ENCODE data around the gene ARHGEF33.

ARHGEF33 gene

DNA sequence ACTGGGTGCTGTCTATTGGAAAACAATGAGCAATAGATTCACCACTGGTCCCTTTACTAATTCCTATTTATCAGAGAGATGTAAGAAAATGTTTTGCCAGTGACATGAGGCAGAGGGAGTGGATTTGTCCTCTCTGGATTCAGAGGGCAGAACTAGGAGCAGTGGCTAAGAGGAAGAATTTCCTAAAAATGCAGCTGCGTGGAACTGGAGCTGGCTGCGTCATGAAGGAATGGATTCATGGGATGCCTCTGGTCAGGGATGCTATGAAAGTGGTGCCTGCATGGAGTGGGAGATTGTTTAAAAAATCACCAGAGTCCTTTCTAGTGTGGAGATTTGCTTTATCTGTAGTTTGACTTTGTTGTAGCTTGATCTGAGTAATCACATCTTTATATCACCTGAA is 78.3 kb downstream of the ARHGEF33 start:
- TF ChIP-seq, protein P1, sequence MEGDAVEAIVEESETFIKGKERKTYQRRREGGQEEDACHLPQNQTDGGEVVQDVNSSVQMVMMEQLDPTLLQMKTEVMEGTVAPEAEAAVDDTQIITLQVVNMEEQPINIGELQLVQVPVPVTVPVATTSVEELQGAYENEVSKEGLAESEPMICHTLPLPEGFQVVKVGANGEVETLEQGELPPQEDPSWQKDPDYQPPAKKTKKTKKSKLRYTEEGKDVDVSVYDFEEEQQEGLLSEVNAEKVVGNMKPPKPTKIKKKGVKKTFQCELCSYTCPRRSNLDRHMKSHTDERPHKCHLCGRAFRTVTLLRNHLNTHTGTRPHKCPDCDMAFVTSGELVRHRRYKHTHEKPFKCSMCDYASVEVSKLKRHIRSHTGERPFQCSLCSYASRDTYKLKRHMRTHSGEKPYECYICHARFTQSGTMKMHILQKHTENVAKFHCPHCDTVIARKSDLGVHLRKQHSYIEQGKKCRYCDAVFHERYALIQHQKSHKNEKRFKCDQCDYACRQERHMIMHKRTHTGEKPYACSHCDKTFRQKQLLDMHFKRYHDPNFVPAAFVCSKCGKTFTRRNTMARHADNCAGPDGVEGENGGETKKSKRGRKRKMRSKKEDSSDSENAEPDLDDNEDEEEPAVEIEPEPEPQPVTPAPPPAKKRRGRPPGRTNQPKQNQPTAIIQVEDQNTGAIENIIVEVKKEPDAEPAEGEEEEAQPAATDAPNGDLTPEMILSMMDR (IDR thresholded peaks at IDR 0.05; ENCODE audit: low read depth, low read length), result no peak
- DNase-seq, result no peak

DNA sequence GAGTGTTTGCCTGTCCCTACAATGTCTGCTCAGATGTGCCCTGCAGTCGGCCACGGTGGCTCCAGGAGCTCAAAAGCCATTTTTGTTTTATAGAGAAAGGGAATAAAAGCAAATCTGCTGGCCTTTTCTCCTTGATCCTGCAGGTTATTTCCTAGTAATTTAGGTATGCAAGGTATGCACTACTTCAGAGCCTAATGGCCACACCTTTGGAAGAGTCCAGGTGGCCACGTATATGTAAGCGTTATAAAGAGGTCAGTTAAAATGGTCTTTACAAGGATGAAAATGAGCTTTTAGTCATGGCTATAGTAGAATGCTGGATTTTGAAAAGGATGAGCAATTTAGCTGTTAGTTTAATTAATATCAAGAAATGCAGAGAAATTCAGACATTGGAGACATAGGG is 81.7 kb downstream of the ARHGEF33 start:
- no peaks in the 10 kb centered on the region for H3K27me3 ChIP-seq
- no peaks in the 10 kb centered on the region for H3K36me3 ChIP-seq
- no peaks in the 10 kb centered on the region for H3K4me1 ChIP-seq
- TF ChIP-seq, protein P1 (IDR thresholded peaks at IDR 0.05; ENCODE audit: low read depth, low read length), result no peak
- no peaks in the 10 kb centered on the region for H3K9me3 ChIP-seq
- H3K4me3 ChIP-seq (ENCODE audit: low read depth, low read length), result no peak overlapping the region
- DNase-seq, result no peak

More for the DNA sequence above, 78.3 kb downstream of the ARHGEF33 start:
- Histone ChIP-seq H3K9me3 (no peaks in the 10 kb centered on the region), H3K27me3 (no peaks in the 10 kb centered on the region), H3K4me3 (ENCODE audit: low read depth, low read length) (no peak overlapping the region), H3K4me1 (no peaks in the 10 kb centered on the region), H3K36me3 (no peaks in the 10 kb centered on the region)

DNA sequence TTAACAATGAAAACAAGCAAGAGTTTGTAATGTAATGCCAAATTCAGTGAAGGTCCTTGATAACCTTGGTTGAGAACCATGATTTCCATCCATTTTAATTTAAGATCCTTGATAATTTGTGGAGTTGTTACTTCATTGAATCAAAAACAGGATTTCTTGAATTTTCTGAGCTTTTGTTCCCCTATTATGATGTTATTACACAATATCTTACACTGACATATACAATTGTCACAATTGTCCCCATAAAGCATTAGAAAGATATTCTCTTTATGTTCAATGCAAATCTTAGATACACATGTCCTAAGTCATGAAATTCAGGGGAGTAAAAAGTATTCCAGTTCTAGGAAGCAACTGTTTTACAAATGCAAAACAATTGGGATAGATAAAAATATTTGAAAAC is 83.6 kb downstream of the ARHGEF33 start:
- H3K27me3 ChIP-seq, result no peaks in the 10 kb centered on the region
- TF ChIP-seq, protein P1 (IDR thresholded peaks at IDR 0.05; ENCODE audit: low read depth, low read length), result no peak
- H3K4me1 ChIP-seq, result no peaks in the 10 kb centered on the region
- no peak for DNase-seq
- H3K4me3 ChIP-seq (ENCODE audit: low read depth, low read length), result no peak overlapping the region
- H3K36me3 ChIP-seq, result no peaks in the 10 kb centered on the region
- no peaks in the 10 kb centered on the region for H3K9me3 ChIP-seq

DNA sequence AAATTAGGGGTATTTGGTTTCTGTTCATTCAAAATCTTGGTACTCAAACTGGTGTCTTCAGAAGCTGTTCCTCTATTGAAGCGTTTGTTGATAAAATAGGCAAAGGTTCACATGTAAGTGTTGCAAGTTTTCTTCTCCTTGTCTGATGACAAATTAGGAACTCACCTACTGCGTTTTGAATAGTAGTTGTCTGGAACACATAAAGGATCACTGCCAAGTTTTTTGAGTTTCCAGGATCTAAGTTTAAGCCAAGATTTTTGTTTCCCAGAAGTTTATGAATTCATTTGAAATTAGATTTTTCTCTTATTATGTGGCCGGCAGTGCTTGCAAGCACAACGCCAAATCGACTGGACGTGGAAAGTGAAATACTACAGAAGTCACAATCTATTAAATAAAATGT is 85.4 kb downstream of the ARHGEF33 start:
- TF ChIP-seq, protein P1 (IDR thresholded peaks at IDR 0.05; ENCODE audit: low read depth, low read length), result no peak
- no peaks in the 10 kb centered on the region for H3K4me1 ChIP-seq
- no peaks in the 10 kb centered on the region for H3K36me3 ChIP-seq
- H3K9me3 ChIP-seq, result no peaks in the 10 kb centered on the region
- no peaks in the 10 kb centered on the region for H3K27me3 ChIP-seq
- no peak for DNase-seq
- no peak overlapping the region for H3K4me3 ChIP-seq (ENCODE audit: low read depth, low read length)

DNA sequence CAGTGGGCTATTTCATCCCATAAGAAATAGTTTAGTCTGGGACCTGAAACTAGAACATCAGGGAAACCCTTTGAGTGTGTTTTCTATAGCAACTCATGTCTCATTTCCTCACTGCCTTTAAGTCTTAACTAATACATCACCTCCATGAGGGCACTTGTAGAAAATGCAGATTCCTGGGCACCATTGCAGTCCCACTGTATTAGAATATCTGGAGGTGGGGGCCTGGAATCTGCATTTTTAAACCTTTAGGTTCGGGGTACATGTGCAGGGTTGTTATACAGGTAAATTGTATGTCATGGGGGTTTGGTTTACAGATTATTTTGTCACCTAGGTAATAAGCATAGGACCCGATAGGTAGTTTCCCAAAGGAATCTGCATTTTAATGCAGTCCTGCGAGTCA is 87.4 kb downstream of the ARHGEF33 start:
- TF ChIP-seq, protein P1 (IDR thresholded peaks at IDR 0.05; ENCODE audit: low read depth, low read length), result no peak
- H3K4me1 ChIP-seq, result no peaks in the 10 kb centered on the region
- no peaks in the 10 kb centered on the region for H3K9me3 ChIP-seq
- no peaks in the 10 kb centered on the region for H3K36me3 ChIP-seq
- H3K4me3 ChIP-seq (ENCODE audit: low read depth, low read length), result no peak overlapping the region
- no peak for DNase-seq
- no peaks in the 10 kb centered on the region for H3K27me3 ChIP-seq

- H3K36me3 ChIP-seq, result no peaks in the 10 kb centered on the region
- no peaks in the 10 kb centered on the region for H3K9me3 ChIP-seq
- TF ChIP-seq, protein P1 (IDR thresholded peaks at IDR 0.05; ENCODE audit: low read depth, low read length), result no peak
- no peak overlapping the region for H3K4me3 ChIP-seq (ENCODE audit: low read depth, low read length)
- H3K27me3 ChIP-seq, result no peaks in the 10 kb centered on the region
- no peak for DNase-seq
- no peaks in the 10 kb centered on the region for H3K4me1 ChIP-seq
Observed at GRCh38 chr2:38978296-38978903, 88.7 kb downstream of the ARHGEF33 start.
